ENCODE measurements around the gene GTF2IRD1. TPM values are rescaled to one million over a fixed set of nuclear protein-coding genes. Genes with fewer than 3 reads are reported as not detected.

GTF2IRD1 gene
- polyA plus RNA-seq, 3 donors = 4.0 to 10.1 (median 9.1) TPM

- 87 to 92% (median 89%) methylated on average over 15 of the region's 15 CpGs for WGBS, 3 donors
- H3K27ac ChIP-seq (ENCODE audit: low read depth, low read length) = no peak overlapping the region
Measured at GRCh38 chr7:74461970-74462706, 8.4 kb downstream of the GTF2IRD1 start.

GRCh38 chr7:74462707-74463100, 9.0 kb downstream of the GTF2IRD1 start:
- 85 to 87% (median 87%) methylated on average over 11 of the region's 11 CpGs for WGBS, 3 donors
- no peak overlapping the region for H3K27ac ChIP-seq (ENCODE audit: low read depth, low read length)

GRCh38 chr7:74464931-74465886, 11.5 kb downstream of the GTF2IRD1 start:
- WGBS, 3 donors = 72 to 91% (median 75%) methylated on average over 7 of the region's 7 CpGs
- H3K27ac ChIP-seq (ENCODE audit: low read depth, low read length) = no peak overlapping the region

- no peak overlapping the region for H3K27ac ChIP-seq (ENCODE audit: low read depth, low read length)
- 68 to 80% (median 78%) methylated on average over 21 of the region's 21 CpGs for WGBS, 3 donors
Measured at GRCh38 chr7:74466196-74466813, 12.6 kb downstream of the GTF2IRD1 start.

GRCh38 chr7:74467876-74468275, 14.2 kb downstream of the GTF2IRD1 start:
- 75 to 84% (median 80%) methylated on average over 9 of the region's 9 CpGs for WGBS, 3 donors
- no peak overlapping the region for H3K27ac ChIP-seq (ENCODE audit: low read depth, low read length)

- WGBS, 3 donors = 95 to 98% (median 96%) methylated on average over 8 of the region's 8 CpGs
- no peak overlapping the region for H3K27ac ChIP-seq (ENCODE audit: low read depth, low read length)
Measured at GRCh38 chr7:74470504-74470903, 16.8 kb downstream of the GTF2IRD1 start.

- WGBS, 3 donors = 69 to 76% (median 76%) methylated on average over 5 of the region's 5 CpGs
- no peak overlapping the region for H3K27ac ChIP-seq (ENCODE audit: low read depth, low read length)
Measured at GRCh38 chr7:74473116-74473515, 19.4 kb downstream of the GTF2IRD1 start.

GRCh38 chr7:74474271-74474865, 20.7 kb downstream of the GTF2IRD1 start:
- no peak overlapping the region for H3K27ac ChIP-seq (ENCODE audit: low read depth, low read length)
- 94 to 98% (median 95%) methylated on average over 4 of the region's 4 CpGs for WGBS, 3 donors

GRCh38 chr7:74475243-74475986, 21.7 kb downstream of the GTF2IRD1 start:
- H3K27ac ChIP-seq (ENCODE audit: low read depth, low read length) = no peak overlapping the region
- WGBS, 3 donors = 69 to 88% (median 81%) methylated on average over 15 of the region's 15 CpGs

- no peak overlapping the region for H3K27ac ChIP-seq (ENCODE audit: low read depth, low read length)
- 80 to 94% (median 90%) methylated on average over 8 of the region's 8 CpGs for WGBS, 3 donors
Measured at GRCh38 chr7:74475987-74476350, 22.3 kb downstream of the GTF2IRD1 start.

GRCh38 chr7:74476626-74477025, 22.9 kb downstream of the GTF2IRD1 start:
- no peak overlapping the region for H3K27ac ChIP-seq (ENCODE audit: low read depth, low read length)
- WGBS, 3 donors = 76 to 89% (median 85%) methylated on average over 8 of the region's 8 CpGs

GRCh38 chr7:74478671-74479065, 25.0 kb downstream of the GTF2IRD1 start:
- H3K27ac ChIP-seq (ENCODE audit: low read depth, low read length) = no peak overlapping the region
- WGBS, 3 donors = 91 to 94% (median 91%) methylated on average over 4 of the region's 4 CpGs

- WGBS, 3 donors = 23 to 39% (median 34%) methylated on average over 19 of the region's 19 CpGs
- no peak overlapping the region for H3K27ac ChIP-seq (ENCODE audit: low read depth, low read length)
Measured at GRCh38 chr7:74479066-74479781, 25.5 kb downstream of the GTF2IRD1 start.

- peak overlapping the region; percentile 46 for H3K27ac ChIP-seq (ENCODE audit: low read depth, low read length)
- WGBS, 3 donors = 10 to 18% (median 17%) methylated on average over 34 to 40 of the region's 40 CpGs
Measured at GRCh38 chr7:74479961-74480829, 26.5 kb downstream of the GTF2IRD1 start.

- 28 to 54% (median 31%) methylated on average over 16 of the region's 16 CpGs for WGBS, 3 donors
- H3K27ac ChIP-seq (ENCODE audit: low read depth, low read length) = peak overlapping the region; percentile 46
Measured at GRCh38 chr7:74480861-74481417, 27.2 kb downstream of the GTF2IRD1 start.

GRCh38 chr7:74481458-74482196, 27.9 kb downstream of the GTF2IRD1 start:
- WGBS, 3 donors = 73 to 86% (median 74%) methylated on average over 8 of the region's 8 CpGs
- no peak overlapping the region for H3K27ac ChIP-seq (ENCODE audit: low read depth, low read length)
